Activated CD8-positive, alpha-beta memory T cell treated with anti-CD3 and anti-CD28 coated beads, Interleukin-2, amount 10 ng/mL, durations not matched to agents 7 days and 5 days (primary cell): ENCODE measurements around the gene CBX4. TPM values are rescaled to one million over a fixed set of nuclear protein-coding genes. Genes with fewer than 3 reads are reported as not detected.

Experiments
- ATAC-seq: fragments of 150-1000 bp; cut with Tn5 transposase; one replicate; pipeline ENCODE4 v1.10.0; 2021; ENCODE audit warnings: moderate library complexity
- CTCF ChIA-PET: fragments of 350-600 bp; sonication (Branson Sonifier 250); formaldehyde crosslinking; loops from one replicate; lab custom pipeline; 2021; ENCODE audit warnings: antibody characterized with exemption; lab: Charles Lee
- DNase-seq: peaks from one replicate; pipeline ENCODE4 v3.0.0-alpha.2; 2020
- H3K27ac Mint-ChIP-seq: one replicate; pipeline ENCODE4 v1.8.0; 2021; ENCODE audit warnings: mild to moderate bottlenecking, mixed read lengths
- H3K27me3 Mint-ChIP-seq: one replicate; pipeline ENCODE4 v1.8.0; 2021; ENCODE audit warnings: mixed read lengths
- H3K36me3 Mint-ChIP-seq: one replicate; pipeline ENCODE4 v1.8.0; 2021; ENCODE audit warnings: mild to moderate bottlenecking, mixed read lengths
- H3K4me1 Mint-ChIP-seq: one replicate; pipeline ENCODE4 v1.8.0; 2021; ENCODE audit warnings: mixed read lengths
- H3K4me3 Mint-ChIP-seq: one replicate; pipeline ENCODE4 v1.8.0; 2021; ENCODE audit warnings: mild to moderate bottlenecking, moderate library complexity, mixed read lengths
- H3K9me3 Mint-ChIP-seq: one replicate; pipeline ENCODE4 v1.8.0; 2022; ENCODE audit warnings: low read depth, mixed read lengths
- total RNA-seq, 2 experiments: library from RNA; stranded (reverse); gene quantifications; one replicate each; pipeline ENCODE4 v1.2.3, GENCODE V29; 2021

Gene CBX4
- total RNA-seq, 2 experiments from 2014 or later, result 28.3 to 36.7 TPM

DNA sequence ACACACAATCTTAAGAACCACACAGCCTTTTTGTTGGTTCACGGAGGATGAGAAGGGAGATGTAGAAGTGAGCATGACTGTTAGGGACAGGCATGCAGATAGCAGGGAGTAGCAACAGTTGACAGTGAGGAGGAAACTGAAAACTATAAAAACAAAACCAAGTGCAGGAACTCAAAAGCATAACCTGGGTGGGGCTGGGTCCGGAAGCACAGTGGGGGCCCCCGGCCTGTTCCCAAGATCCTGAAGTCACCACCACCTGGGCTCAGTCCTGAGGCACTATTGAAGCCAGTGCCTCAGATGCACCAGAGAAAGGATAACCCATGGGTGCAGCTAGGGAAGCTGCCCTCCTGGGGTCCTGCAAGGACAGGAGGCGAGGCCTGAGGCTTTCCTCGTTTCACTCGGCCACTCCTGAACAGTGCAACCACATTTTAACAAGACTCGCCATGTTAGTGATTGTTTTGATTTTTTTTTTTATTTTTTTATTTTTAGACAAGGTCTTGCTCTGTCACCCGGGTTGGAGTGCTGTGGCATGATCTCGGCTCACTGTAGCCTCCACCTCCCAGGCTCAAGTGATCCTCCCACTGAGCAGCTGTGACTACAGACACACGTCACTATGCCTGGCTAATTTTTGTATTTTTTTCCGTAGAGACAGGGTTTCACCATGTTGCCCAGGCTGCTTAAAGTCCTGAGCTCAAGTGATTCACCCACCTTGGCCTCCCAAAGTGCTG, 27.7 kb upstream of the CBX4 start:
- peak overlapping the region; percentile 40 for H3K27ac Mint-ChIP-seq
- ATAC-seq (no peak), DNase-seq (no peak)
- peaks cover 11% of the 10 kb centered on the region for H3K27me3 Mint-ChIP-seq
- peaks cover 5% of the 10 kb centered on the region for H3K4me1 Mint-ChIP-seq
- CTCF ChIA-PET, result no interaction called here
- no peak overlapping the region for H3K4me3 Mint-ChIP-seq
- no peaks in the 10 kb centered on the region for H3K36me3 Mint-ChIP-seq
- no peaks in the 10 kb centered on the region for H3K9me3 Mint-ChIP-seq

DNA sequence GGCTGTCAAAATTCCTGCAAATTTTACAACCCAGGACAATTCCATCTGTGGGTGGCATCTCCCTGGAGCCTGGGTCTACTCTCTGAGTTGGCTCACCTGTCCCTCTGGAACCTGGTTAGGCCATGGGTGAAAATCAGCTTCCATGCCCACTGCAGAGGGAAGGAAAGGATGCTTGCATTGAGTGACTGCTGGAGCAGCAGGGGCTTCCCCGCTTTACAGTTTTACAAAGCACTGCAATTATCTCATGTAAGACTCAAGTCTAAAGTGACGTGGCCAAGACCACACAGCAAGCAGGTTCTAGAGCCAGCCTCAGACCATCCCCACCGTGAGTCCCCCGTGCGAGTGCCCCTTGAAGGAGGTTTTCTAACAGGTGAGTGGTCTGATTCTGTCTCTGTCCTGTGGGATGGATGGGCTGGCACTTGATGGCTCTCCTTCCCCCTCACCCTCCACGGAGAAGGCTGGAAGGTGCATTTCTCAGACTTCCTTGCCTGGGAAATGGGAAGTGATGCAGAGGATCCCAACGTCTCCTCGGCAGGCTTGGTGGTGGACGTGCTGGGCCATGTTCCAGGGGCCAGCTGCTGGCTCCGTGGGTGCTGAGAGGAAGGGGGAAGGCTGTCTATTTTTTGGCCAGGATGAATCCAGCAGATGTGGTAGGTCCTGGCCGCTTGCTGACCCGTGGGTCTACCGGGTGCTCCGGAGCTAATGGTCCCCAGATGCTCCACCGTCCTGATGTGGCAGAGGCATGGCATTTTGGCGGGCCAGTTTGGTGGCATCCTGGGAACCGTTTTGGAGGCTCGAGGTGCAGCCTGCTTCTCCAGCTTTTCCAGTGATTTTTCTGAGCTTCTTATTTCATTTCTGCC, 26.3 kb upstream of the CBX4 start:
- DNase-seq, result no peak
- no peak for ATAC-seq
- peaks cover 5% of the 10 kb centered on the region for H3K4me1 Mint-ChIP-seq
- H3K9me3 Mint-ChIP-seq, result no peaks in the 10 kb centered on the region
- no peaks in the 10 kb centered on the region for H3K36me3 Mint-ChIP-seq
- H3K27ac Mint-ChIP-seq, result no peak overlapping the region
- H3K4me3 Mint-ChIP-seq, result no peak overlapping the region
- H3K27me3 Mint-ChIP-seq, result peaks cover 14% of the 10 kb centered on the region
- CTCF ChIA-PET, result interaction anchor here (1.2 kb wide), 2 partner anchors 8 to 21 kb away, joined by 4 read pairs; no protein-coding TSS in a partner anchor

DNA sequence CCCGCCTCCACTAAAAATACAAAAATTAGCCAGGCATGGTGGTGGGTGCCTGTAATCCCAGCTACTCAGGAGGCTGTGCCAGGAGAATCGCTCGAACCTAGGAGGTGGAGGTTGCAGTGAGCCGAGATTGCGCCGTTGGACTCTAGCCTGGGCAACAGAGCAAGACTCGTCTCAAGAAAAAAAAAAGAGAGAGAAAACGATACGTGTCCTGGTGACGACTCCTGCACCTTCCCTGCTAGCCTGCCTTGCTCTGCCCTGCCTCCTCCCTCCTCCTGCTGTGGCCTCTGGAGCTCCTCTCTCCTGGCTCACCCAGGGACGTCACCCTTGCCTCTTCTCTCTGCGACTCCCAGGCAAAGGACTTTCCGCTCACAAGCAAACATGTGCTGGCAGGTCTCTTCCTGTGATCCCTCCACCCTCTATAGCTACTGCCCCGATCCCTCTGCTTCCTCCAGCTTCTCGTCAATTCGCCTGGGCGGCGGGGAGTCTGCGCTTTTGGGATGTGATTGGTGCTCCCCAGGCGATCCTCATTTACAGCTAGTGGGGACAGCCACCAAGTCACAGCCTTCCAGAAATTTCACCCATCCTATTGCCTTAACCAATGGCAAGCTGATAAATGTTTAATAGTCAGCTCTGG, 25.5 kb upstream of the CBX4 start:
- Mint-ChIP-seq H3K9me3 (no peaks in the 10 kb centered on the region), H3K36me3 (no peaks in the 10 kb centered on the region), H3K27ac (no peak overlapping the region), H3K27me3 (peaks cover 14% of the 10 kb centered on the region), H3K4me1 (peaks cover 5% of the 10 kb centered on the region), H3K4me3 (no peak overlapping the region)
- DNase-seq, result no peak
- CTCF ChIA-PET, result interaction anchor here (0.9 to 1.2 kb wide), 3 partner anchors 9 to 119 kb away, joined by 4 read pairs; no protein-coding TSS in a partner anchor
- no peak for ATAC-seq

DNA sequence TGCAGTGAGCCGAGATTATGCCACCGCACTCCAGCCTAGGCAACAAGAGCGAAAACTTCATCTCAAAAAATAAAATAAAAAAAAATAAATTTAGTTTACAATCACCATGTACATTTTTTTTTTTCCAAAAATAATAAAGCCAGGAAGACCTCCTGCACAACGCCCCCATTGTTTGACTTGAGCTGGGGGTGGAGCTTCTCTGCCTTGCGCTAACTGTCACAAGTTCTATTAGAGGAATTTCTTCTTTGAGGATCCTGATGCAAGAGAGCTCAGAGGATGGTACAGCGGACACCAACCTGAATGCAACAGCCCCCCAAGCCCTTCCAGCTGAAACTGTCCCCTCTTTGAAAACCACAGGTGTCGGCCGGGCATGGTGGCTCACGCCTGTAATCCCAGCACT, 24.9 kb upstream of the CBX4 start:
- peaks cover 14% of the 10 kb centered on the region for H3K27me3 Mint-ChIP-seq
- ATAC-seq (no peak), DNase-seq (no peak)
- no peak overlapping the region for H3K4me3 Mint-ChIP-seq
- H3K36me3 Mint-ChIP-seq, result no peaks in the 10 kb centered on the region
- CTCF ChIA-PET, result interaction anchor here (0.9 to 1.2 kb wide), 2 partner anchors 10 to 118 kb away, joined by 4 read pairs; no protein-coding TSS in a partner anchor
- no peaks in the 10 kb centered on the region for H3K9me3 Mint-ChIP-seq
- H3K4me1 Mint-ChIP-seq, result peaks cover 5% of the 10 kb centered on the region
- H3K27ac Mint-ChIP-seq, result no peak overlapping the region

DNA sequence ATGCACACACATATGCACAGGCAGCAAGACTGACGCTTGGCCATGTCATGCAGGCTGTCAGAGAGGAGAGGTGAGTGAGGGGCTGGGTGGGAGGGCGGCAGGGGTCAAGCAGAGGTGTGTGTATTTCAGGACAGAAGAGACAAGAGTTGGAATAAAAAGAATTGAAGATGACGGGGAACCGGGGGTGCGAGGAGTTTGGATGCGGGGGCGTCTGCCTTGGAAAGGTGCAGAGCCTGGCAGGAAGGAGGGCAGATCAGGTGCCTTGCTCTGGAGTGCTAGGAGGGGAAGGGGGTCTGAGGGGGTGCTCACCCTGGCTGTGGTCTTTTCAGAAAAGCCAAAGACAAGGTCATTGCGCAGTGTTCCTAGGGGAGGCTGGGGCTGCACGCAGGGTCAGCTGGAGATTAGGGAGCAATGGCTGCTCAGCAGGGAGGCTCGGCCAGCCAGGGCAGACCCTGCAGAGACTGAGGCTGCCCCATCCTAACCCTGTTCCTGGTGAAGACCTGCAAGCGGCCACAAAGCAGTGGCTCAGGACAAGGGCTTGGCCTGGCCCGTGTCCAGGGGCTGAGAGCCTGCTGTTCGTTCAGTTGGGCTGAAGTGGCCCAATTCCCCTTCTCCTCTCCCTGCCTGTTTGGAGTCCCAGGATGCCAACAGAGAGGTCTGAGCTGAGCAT, 23.7 kb upstream of the CBX4 start:
- Mint-ChIP-seq H3K27me3 (peaks cover 18% of the 10 kb centered on the region), H3K27ac (no peak overlapping the region), H3K9me3 (no peaks in the 10 kb centered on the region), H3K36me3 (no peaks in the 10 kb centered on the region), H3K4me3 (no peak overlapping the region), H3K4me1 (peaks cover 5% of the 10 kb centered on the region)
- DNase-seq (no peak), ATAC-seq (no peak)
- CTCF ChIA-PET, result no interaction called here

DNA sequence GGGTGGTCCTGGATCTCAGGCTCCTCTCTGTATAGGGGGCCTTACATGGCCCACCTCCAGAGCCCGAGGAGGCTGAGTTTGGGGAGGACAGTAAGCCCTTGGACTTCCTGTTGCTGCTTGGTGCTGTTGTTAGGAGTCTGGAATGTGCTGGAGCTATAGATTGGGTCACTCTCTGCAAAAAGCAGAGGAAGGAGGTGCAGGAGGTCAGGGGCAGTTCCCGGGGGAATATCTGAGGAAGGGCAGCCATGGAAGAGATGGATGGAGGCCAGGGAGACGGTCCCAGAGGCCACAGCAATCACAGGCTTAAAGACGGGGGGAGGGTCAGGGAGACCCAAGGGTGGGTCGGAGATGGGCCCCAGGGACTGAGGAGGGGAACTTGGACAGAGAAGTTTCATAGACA, 23.0 kb upstream of the CBX4 start:
- Mint-ChIP-seq H3K4me1 (peaks cover 5% of the 10 kb centered on the region), H3K27ac (no peak overlapping the region), H3K4me3 (no peak overlapping the region), H3K9me3 (no peaks in the 10 kb centered on the region), H3K27me3 (peaks cover 21% of the 10 kb centered on the region), H3K36me3 (no peaks in the 10 kb centered on the region)
- DNase-seq (no peak), ATAC-seq (no peak)
- CTCF ChIA-PET, result no interaction called here

DNA sequence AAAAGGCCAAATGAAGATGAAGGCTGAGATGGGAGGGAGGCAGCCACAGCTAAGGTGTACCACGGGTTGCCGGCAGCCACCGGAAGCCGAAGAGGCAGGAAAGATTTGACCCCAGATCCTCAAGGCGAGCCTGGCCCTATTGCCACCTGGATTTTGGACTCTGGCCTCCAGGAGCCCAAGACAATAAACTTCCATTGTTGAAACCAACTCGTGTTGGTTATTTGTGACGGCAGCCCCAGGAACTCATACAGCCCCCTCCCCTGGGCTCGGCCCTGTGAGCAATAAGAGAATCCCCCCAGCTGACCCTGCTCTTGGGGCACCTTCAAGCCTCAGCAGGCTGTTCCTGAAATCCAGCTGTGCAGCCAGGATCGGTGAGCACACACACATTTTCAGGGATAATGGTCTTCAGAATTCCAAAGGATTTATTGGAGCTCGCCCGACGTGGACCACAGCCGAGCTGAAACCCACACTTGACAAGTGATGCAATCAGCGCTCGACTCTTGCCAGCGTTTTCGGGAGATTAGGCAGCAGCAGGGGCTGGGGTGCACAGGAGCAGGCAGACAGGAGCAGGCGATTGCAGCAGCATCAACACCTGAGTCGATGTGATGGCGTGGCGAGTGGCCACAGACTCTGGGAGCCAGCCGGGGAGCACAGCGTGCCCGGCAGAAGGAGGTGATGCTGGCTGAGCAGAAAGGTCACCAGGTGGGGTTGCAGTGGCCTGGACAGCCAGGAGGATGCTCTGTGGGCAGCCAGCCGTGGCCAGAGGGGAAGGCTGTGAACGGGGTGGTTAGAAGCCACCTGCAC, 22.4 kb upstream of the CBX4 start:
- Mint-ChIP-seq H3K27ac (no peak overlapping the region), H3K4me1 (peaks cover 3% of the 10 kb centered on the region), H3K4me3 (no peak overlapping the region), H3K36me3 (no peaks in the 10 kb centered on the region), H3K27me3 (peaks cover 22% of the 10 kb centered on the region), H3K9me3 (no peaks in the 10 kb centered on the region)
- DNase-seq (no peak), ATAC-seq (no peak)
- CTCF ChIA-PET, result no interaction called here

DNA sequence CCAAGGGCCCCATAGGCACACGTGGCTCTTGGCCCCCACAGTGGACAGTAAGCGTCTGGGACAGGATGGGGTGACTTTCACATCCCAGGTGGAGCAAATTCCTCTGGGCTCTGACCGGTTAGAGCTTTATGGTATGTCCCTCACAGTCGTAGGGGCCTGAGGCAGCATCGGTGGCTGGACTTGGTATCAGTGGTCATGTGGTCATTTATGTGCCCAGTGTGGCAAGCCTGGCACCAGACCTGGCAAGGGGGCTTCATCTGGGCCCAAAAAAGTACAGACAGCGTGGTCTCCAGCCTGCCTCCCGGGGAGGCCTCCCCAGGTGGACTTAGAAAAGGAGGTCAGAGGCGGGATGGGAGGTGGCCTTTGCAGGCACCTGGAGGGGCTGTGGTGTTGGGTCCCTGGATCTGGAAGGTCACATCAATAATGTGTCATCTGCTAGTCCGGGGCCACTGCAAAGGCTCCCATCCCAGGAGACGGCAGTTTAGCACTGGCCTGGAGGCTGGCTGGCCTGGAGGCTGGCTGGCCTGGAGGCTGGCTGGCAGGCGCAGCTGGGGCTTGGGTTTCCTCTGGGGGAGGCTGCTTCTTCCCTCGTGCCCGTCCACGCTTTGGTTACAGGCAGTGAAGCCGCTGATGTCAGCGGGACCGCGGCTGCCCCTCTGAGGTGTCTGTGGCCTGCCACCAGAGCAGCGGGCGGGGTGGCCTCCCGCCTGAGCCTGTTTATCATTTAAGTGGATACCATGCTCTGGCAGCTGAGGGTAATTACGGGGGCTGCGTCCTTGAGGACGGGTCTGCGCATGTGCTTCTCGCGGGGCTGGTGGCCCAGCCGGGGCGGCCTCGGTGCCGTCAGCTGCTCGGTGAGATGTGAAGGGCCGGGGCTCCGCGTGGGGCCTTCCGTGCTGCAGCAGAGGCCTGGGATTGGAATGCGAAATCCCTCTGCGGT, 20.7 kb upstream of the CBX4 start:
- DNase-seq (no peak), ATAC-seq (no peak)
- CTCF ChIA-PET, result interaction anchor here (1.0 kb wide), 1 partner anchor 14 kb away, joined by 3 read pairs; no protein-coding TSS in a partner anchor
- no peaks in the 10 kb centered on the region for H3K36me3 Mint-ChIP-seq
- H3K9me3 Mint-ChIP-seq, result no peaks in the 10 kb centered on the region
- H3K4me3 Mint-ChIP-seq, result no peak overlapping the region
- no peaks in the 10 kb centered on the region for H3K4me1 Mint-ChIP-seq
- no peak overlapping the region for H3K27ac Mint-ChIP-seq
- H3K27me3 Mint-ChIP-seq, result peaks cover 16% of the 10 kb centered on the region

DNA sequence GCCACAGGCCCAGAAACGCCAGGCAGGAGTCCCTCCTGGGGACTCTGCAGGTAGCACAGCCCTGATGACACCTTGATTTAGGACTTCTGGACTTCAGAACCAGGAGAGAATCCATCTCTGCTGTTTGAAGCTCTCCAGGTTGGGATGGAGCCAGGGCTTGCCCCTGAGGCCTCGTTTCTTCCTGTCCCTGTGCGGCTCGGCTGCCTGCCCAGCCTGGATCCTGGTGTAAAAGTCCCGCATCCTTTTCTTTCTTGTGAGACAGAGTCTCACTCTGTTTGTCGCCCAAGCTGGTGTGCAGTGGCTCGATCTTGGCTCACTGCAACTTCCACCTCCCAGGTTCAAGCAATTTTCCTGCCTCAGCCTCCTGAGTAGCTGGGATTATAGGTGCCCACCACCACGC, 17.9 kb upstream of the CBX4 start:
- Mint-ChIP-seq H3K27ac (no peak overlapping the region), H3K9me3 (no peaks in the 10 kb centered on the region), H3K4me3 (no peak overlapping the region), H3K27me3 (peaks cover 16% of the 10 kb centered on the region), H3K4me1 (peaks cover 5% of the 10 kb centered on the region), H3K36me3 (no peaks in the 10 kb centered on the region)
- DNase-seq, result no peak
- no peak for ATAC-seq
- CTCF ChIA-PET, result interaction anchor here (1.4 kb wide), 1 partner anchor 111 kb away, joined by 3 read pairs; no protein-coding TSS in a partner anchor

DNA sequence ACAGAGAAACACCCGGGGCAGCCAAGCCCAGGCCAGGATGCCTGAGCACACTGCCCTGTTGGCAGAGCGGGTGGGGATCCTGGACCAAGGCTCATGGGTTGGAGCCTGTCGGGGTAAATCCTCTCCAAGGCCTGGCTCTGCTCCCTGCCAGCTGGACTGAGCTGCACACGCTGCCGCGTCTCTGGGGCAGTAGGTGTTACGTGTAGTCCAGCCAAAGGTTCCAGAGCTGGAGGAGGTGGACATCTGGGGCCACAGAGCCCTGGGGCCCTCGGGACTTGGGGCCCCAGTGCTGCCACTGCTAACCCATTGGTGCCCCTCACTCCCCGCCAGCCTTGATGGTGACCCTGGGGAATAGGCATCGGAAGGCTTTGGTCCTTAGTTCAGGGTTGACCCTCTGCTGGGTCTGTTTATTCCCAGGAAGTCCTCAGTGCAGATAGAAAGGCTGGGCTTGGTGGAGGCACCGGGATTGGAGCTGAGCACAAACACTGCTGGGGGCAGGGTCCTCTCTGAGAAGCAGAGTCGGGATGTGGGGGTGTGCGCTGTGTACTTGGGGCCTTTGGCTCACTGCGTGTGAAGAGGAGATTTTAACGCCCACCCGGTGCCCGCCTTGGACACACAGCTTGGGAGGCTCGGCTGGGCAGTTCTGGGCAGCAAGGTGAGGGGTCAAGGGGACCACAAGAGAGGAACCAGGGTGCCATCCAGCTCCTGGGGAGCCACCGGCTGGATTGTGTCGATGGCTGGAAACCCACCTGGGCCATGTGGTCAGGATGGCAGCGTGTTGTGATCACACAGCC, 16.3 kb upstream of the CBX4 start:
- Mint-ChIP-seq H3K4me3 (no peak overlapping the region), H3K27me3 (peaks cover 14% of the 10 kb centered on the region), H3K4me1 (peaks cover 7% of the 10 kb centered on the region), H3K9me3 (no peaks in the 10 kb centered on the region), H3K36me3 (no peaks in the 10 kb centered on the region), H3K27ac (no peak overlapping the region)
- CTCF ChIA-PET, result interaction anchor here (1.0 to 2.2 kb wide), 5 partner anchors 16 to 114 kb away, joined by 3 to 7 read pairs (median 5); partner anchors contain the start of gene CBX4
- ATAC-seq (no peak), DNase-seq (no peak)
